HEK293T (cell line): ENCODE measurements around the gene RAPSN.

Experiments used
- CTCF ChIA-PET: fragments of 350-600 bp; formaldehyde crosslinking; extraction: SDS; loops from one replicate; lab custom pipeline; 2021; ENCODE audit warnings: antibody characterized with exemption, inconsistent platforms; lab: Yijun Ruan, JAX
- POLR2A ChIA-PET: fragments of 350-600 bp; formaldehyde crosslinking; extraction: SDS; loops from one replicate; lab custom pipeline; 2020; ENCODE audit warnings: antibody characterized with exemption, inconsistent platforms; lab: Yijun Ruan, JAX
- DNase-seq: peaks from one replicate; pipeline ENCODE4 v3.0.0; 2012; ENCODE audit warnings: mixed read lengths; ENCODE audit errors: extremely low spot score
- ARNT ChIP-seq: fragments of 450-650 bp; IDR thresholded peaks from 2 replicates; pipeline ENCODE4 v1.6.1; 2017; ENCODE audit warnings: mild to moderate bottlenecking
- BHLHE40 ChIP-seq: fragments of 450-650 bp; IDR thresholded peaks from 2 replicates; pipeline ENCODE4 v1.6.1; 2016; ENCODE audit warnings: mild to moderate bottlenecking, moderate library complexity, borderline replicate concordance
- CTBP1 ChIP-seq: fragments of 450-650 bp; IDR thresholded peaks from 2 replicates; pipeline ENCODE4 v1.6.1; 2016; ENCODE audit warnings: borderline replicate concordance
- ELF4 ChIP-seq: fragments of 450-650 bp; IDR thresholded peaks from 2 replicates; pipeline ENCODE4 v1.6.1; 2017; ENCODE audit warnings: antibody characterized with exemption
- FOXA1 ChIP-seq: fragments of 450-650 bp; IDR thresholded peaks from 2 replicates; pipeline ENCODE4 v1.6.1; 2016; ENCODE audit warnings: mild to moderate bottlenecking
- FOXK2 ChIP-seq: fragments of 450-650 bp; IDR thresholded peaks from 2 replicates; pipeline ENCODE4 v1.6.1; 2016; ENCODE audit warnings: mild to moderate bottlenecking
- FOXM1 ChIP-seq: fragments of 450-650 bp; IDR thresholded peaks from 2 replicates; pipeline ENCODE4 v1.6.1; 2017; ENCODE audit warnings: mild to moderate bottlenecking, borderline replicate concordance
- HDGF ChIP-seq: fragments of 450-650 bp; IDR thresholded peaks from 2 replicates; pipeline ENCODE4 v1.6.1; 2017; ENCODE audit warnings: antibody characterized with exemption, borderline replicate concordance
- L3MBTL2 ChIP-seq: fragments of 450-650 bp; conservative IDR thresholded peaks from 2 replicates; pipeline ENCODE4 v1.6.1; 2016; ENCODE audit warnings: mild to moderate bottlenecking
- LEF1 ChIP-seq: fragments of 450-650 bp; IDR thresholded peaks from 2 replicates; pipeline ENCODE4 v1.6.1; 2017; ENCODE audit warnings: mild to moderate bottlenecking, borderline replicate concordance
- NFRKB ChIP-seq: fragments of 450-650 bp; IDR thresholded peaks from 2 replicates; pipeline ENCODE4 v1.6.1; 2016; ENCODE audit warnings: mild to moderate bottlenecking, moderate library complexity
- PKNOX1 ChIP-seq: fragments of 450-650 bp; IDR thresholded peaks from 2 replicates; pipeline ENCODE4 v1.6.1; 2016
- SP1 ChIP-seq: fragments of 450-650 bp; IDR thresholded peaks from 2 replicates; pipeline ENCODE4 v1.6.1; 2017
- SUZ12 ChIP-seq: fragments of 450-650 bp; IDR thresholded peaks from 2 replicates; pipeline ENCODE4 v1.6.1; 2016; ENCODE audit warnings: mild to moderate bottlenecking
- TARDBP ChIP-seq: fragments of 450-650 bp; IDR thresholded peaks from 2 replicates; pipeline ENCODE4 v1.6.1; 2016
- ZNF384 ChIP-seq: fragments of 450-650 bp; IDR thresholded peaks from 2 replicates; pipeline ENCODE4 v1.6.1; 2016

RAPSN gene

DNA sequence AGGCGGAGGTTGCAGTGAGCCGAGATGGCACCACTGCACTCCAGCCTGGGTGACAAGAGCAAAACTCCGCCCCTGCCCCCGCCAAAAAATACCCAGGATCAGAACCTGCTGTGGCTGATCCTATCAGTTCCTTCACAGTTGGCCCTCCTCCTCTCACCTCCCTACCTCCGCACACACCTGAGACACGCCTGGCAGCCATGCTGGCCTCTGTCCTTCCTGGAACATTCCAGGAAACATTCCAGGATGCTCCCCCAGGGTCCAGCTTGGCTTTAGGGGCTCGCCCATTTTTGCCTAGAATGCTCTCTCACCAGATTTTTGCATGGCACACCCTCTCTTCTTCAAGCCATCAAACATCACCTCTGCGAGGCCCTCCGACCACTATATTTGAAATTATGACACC is 2.1 kb downstream of the RAPSN start:
- POLR2A ChIA-PET = no interaction called here
- TF ChIP-seq LEF1 (no peak), HDGF (no peak), NFRKB (no peak), TARDBP (no peak), FOXK2 (no peak), ARNT (no peak), BHLHE40 (no peak), PKNOX1 (no peak), SUZ12 (no peak), CTBP1 (no peak), FOXM1 (no peak), FOXA1 (no peak), L3MBTL2 (no peak)
- CTCF ChIA-PET = no interaction called here
- DNase-seq = no peak

- CTCF ChIA-PET = no interaction called here
- no peak for TF ChIP-seq FOXA1
- POLR2A ChIA-PET = no interaction called here
- DNase-seq = no peak
These were observed 3.1 kb downstream of the RAPSN start for GRCh38 chr11:47445840-47446239.

- no peak for TF ChIP-seq FOXA1
- no peak for TF ChIP-seq FOXK2
- no peak for DNase-seq
- ChIA-PET CTCF (no interaction called here), POLR2A (no interaction called here)
These were observed 5.1 kb downstream of the RAPSN start for GRCh38 chr11:47443817-47444216.

DNA sequence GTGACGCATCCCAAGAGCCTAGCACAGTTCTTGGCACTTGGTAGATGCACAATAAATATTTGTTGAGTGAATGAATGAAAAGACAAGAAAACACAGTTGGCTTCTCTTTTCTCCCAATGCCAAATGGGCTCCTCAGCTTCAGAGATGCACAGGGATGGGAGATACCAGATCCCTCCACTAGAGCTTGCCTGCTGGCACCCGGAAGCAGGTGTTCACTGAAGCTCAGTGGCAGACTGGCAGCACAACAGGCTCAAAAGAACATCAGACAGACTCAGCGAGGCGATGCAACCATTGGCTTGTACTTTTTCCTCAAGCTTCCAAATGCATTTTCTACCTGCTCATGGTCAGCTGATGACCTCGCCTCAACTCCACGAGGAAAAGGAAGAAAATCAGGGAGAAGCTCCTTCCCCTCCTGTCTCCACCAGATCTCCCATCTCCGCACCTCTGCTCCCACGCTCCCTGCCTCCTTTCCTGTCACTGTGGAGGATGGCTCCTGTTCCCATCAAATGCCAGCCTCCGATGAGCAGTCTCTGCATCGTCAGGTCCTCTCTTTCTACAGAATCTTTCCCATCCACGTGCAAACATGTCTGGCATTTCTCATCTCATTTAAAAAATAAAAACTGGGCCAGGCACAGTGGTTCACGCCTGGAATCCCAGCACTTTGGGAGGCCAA is 5.8 kb downstream of the RAPSN start:
- no peak for DNase-seq

GRCh38 chr11:47442514-47442913 is 6.4 kb downstream of the RAPSN start:
- POLR2A ChIA-PET = no interaction called here
- CTCF ChIA-PET = interaction anchor here (0.6 kb wide), 1 partner anchor 30 kb away, joined by 9 read pairs; no protein-coding TSS in a partner anchor
- TF ChIP-seq BHLHE40 (no peak), FOXA1 (no peak), FOXK2 (no peak), SP1 (no peak), PKNOX1 (no peak), TARDBP (no peak), HDGF (no peak), SUZ12 (no peak)
- DNase-seq = no peak

More for the DNA sequence above, 5.8 kb downstream of the RAPSN start:
- TF ChIP-seq SUZ12 (no peak), L3MBTL2 (no peak), FOXA1 (no peak), PKNOX1 (no peak), ARNT (no peak), LEF1 (no peak), ZNF384 (no peak), SP1 (no peak), FOXK2 (no peak), CTBP1 (no peak), HDGF (no peak), TARDBP (no peak), NFRKB (no peak), FOXM1 (no peak), ELF4 (no peak)
- ChIA-PET CTCF (no interaction called here), POLR2A (no interaction called here)

- POLR2A ChIA-PET = no interaction called here
- CTCF ChIA-PET = no interaction called here
- no peak for TF ChIP-seq ZNF384
- TF ChIP-seq LEF1 = no peak
- no peak for TF ChIP-seq FOXK2
- no peak for TF ChIP-seq CTBP1
- DNase-seq = no peak
These were observed 7.5 kb downstream of the RAPSN start for GRCh38 chr11:47441421-47441820.

DNA sequence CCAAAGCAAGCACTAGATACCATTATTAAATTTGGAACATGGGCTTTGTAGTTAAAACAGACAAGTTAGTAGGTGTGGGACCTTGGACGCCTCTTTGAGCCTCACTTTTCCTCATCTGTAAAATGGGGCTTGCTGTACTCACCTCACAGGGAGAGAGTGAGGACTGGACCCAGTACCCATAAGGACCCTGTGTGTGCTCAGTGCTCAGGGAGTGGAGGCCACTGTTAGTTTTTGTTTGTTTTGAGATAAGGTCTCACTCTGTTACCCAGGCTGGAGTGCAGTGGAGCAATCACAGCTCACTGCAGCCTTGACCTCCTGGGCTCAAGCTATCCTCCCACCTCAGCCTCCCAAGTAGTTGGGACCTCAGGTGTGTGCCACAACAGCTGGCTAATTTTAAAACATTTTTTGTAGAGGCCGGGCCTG is 8.9 kb downstream of the RAPSN start:
- no peak for TF ChIP-seq CTBP1
- TF ChIP-seq SP1 = no peak
- no peak for TF ChIP-seq FOXK2
- TF ChIP-seq ZNF384 = no peak
- no peak for TF ChIP-seq PKNOX1
- TF ChIP-seq ELF4 = no peak
- TF ChIP-seq LEF1 = no peak
- no peak for TF ChIP-seq HDGF
- TF ChIP-seq TARDBP = no peak
- no peak for TF ChIP-seq L3MBTL2
- no peak for TF ChIP-seq FOXM1
- no peak for TF ChIP-seq SUZ12
- TF ChIP-seq ARNT = no peak
- no peak for TF ChIP-seq FOXA1
- no peak for TF ChIP-seq BHLHE40
- TF ChIP-seq NFRKB = no peak
- CTCF ChIA-PET = no interaction called here
- no peak for DNase-seq
- POLR2A ChIA-PET = no interaction called here
